Right lobe of liver (tissue), 6 donors: Measurements from ENCODE around the gene CTSA. TPM values are rescaled to one million over a fixed set of nuclear protein-coding genes. Genes with fewer than 3 reads are reported as not detected.

Source experiments
- ATAC-seq, 4 donors: fragments of 200-7000 bp; cut with Tn5 transposase; one replicate each; pipeline ENCODE4 v1.9.1; 2020; ENCODE audit warnings: mild to moderate bottlenecking in 4 of 4, moderate library complexity in 4 of 4
- DNase-seq, 3 donors: peaks; one replicate each; pipeline ENCODE4 v3.0.0-alpha.2; 2020
- H3K27ac ChIP-seq, 3 donors: fragments of 200-600 bp; one replicate each; pipeline ENCODE4 v1.8.0; 2022
- H3K27me3 ChIP-seq, 2 donors: fragments of 200-600 bp; one replicate each; pipeline ENCODE4 v1.8.0; 2022
- H3K36me3 ChIP-seq, 4 donors: fragments of 200-600 bp; sonication (generic) in 1 of 4; one replicate each; pipeline versions ENCODE4 v1.5.1 to v1.8.0; 2017 to 2022; ENCODE audit warnings: control low read depth in 1 of 4
- H3K4me1 ChIP-seq, 4 donors: fragments of 200-600 bp; sonication (generic) in 1 of 4; one replicate each; pipeline versions ENCODE4 v1.5.1 to v1.8.0; 2017 to 2022; ENCODE audit warnings: control low read depth in 1 of 4
- H3K4me3 ChIP-seq, 3 donors: fragments of 200-600 bp; one replicate each; pipeline ENCODE4 v1.8.0; 2022
- H3K9me3 ChIP-seq, 4 donors: fragments of 200-600 bp; sonication (generic) in 1 of 4; one replicate each; pipeline versions ENCODE4 v1.5.1 to v1.8.0; 2017 to 2022; ENCODE audit warnings: control low read depth in 1 of 4
- POLR2A ChIP-seq: fragments of 450-650 bp; IDR thresholded peaks from one replicate; pipeline ENCODE4 v1.6.1; 2017; ENCODE audit warnings: antibody characterized with exemption, mild to moderate bottlenecking
- WGBS: methylation state at CpG from one replicate; pipeline ENCODE4 v1.1.6; 2018; ENCODE audit warnings: low coverage, low lambda C conversion rate; ENCODE audit not compliant: insufficient coverage; ENCODE audit errors: missing lambda C conversion rate; 5-methylcytosine and 5-hydroxymethylcytosine counted together
- intact Hi-C, 2 donors: fragments of 100-400 bp; cut with DNase I; formaldehyde crosslinking; loops; one replicate each; pipeline versions ENCODE4 v1.11.2 to v1.14.1; 2022
- total RNA-seq, 6 experiments: library from RNA; depleted of rRNA in 2 of 6; stranded (reverse); fragments of >200 nt in 2 of 6; fragmentation: NEBNext Ultra II Directional in 3 of 6; extraction: Animal tissue kit (Norgen Biotek cat#: 25700) in 3 of 6; gene quantifications; one replicate each; pipeline versions ENCODE4 v1.1.0 to v1.2.4, GENCODE V29; 2016 to 2023
- TF ChIP-seq, protein P1 (sequence below), 4 donors: fragments of 200-600 bp in 3 of 4; fragments of 450-650 bp in 1 of 4; IDR thresholded peaks; one replicate each; pipeline versions ENCODE4 v1.5.1 to v1.8.0; 2016 to 2022; ENCODE audit warnings: antibody characterized with exemption in 4 of 4, mild to moderate bottlenecking in 2 of 4
- donor health status: DM: no; HTN: yes; CAD: no.
- donor health status: DM: no; HTN: no; CAD: no.
- donor health status: DM: no; HTN: no; CAD: no.
- donor health status: DM: no; HTN: yes; CAD: no.
- donor health status: DM: no; HTN: yes; CAD: no.

The CTSA gene
- total RNA-seq, 6 experiments from 2014 or later, result 54.4 to 194 (median 134) TPM

GRCh38 chr20:45857114-45857881 lies 33.8 kb upstream of the CTSA start, which contains the start of the genes ACOT8 and ZSWIM3:
ACOT8 (minus strand) TSS chr20:45857392; CDS start chr20:45857315, 77 bp downstream.
ZSWIM3 (plus strand) TSS chr20:45857614; CDS start chr20:45857826, 212 bp downstream.
- Histone ChIP-seq H3K4me3 (peak within 1 kb of the TSS; percentile 92 to 93 (median 93)), H3K4me1 (peaks cover 0 to 21% (median 8%) of the 10 kb centered on the region in 4 donors), H3K36me3 (no peaks in the 10 kb centered on the region), H3K27me3 (no peaks in the 10 kb centered on the region), H3K9me3 (no peaks in the 10 kb centered on the region), H3K27ac (peak within 1 kb of the TSS; percentile 64 to 86 (median 69))
- WGBS, result 0% methylated on average over 14 of the region's 36 CpGs
- TF ChIP-seq, protein P1, sequence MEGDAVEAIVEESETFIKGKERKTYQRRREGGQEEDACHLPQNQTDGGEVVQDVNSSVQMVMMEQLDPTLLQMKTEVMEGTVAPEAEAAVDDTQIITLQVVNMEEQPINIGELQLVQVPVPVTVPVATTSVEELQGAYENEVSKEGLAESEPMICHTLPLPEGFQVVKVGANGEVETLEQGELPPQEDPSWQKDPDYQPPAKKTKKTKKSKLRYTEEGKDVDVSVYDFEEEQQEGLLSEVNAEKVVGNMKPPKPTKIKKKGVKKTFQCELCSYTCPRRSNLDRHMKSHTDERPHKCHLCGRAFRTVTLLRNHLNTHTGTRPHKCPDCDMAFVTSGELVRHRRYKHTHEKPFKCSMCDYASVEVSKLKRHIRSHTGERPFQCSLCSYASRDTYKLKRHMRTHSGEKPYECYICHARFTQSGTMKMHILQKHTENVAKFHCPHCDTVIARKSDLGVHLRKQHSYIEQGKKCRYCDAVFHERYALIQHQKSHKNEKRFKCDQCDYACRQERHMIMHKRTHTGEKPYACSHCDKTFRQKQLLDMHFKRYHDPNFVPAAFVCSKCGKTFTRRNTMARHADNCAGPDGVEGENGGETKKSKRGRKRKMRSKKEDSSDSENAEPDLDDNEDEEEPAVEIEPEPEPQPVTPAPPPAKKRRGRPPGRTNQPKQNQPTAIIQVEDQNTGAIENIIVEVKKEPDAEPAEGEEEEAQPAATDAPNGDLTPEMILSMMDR (IDR thresholded peaks at IDR 0.05), result no peak
- TF ChIP-seq POLR2A, result peak; percentile 97
- DNase-seq (peak; percentile 86 to 99 (median 91)), ATAC-seq (peak; percentile 98 to 100 (median 99))
- intact Hi-C loops, result no loop called here

- DNase-seq (peak in 1 of 3 donors; percentile 55), ATAC-seq (peak in 3 of 4 donors; percentile 10 to 31 (median 23))
- intact Hi-C loops, result no loop called here
- Histone ChIP-seq H3K27me3 (no peaks in the 10 kb centered on the region), H3K4me3 (peak overlapping the region; percentile 92 to 93 (median 93)), H3K9me3 (no peaks in the 10 kb centered on the region), H3K4me1 (peaks cover 0 to 21% (median 8%) of the 10 kb centered on the region in 4 donors), H3K27ac (peak overlapping the region; percentile 64 to 86 (median 69)), H3K36me3 (no peaks in the 10 kb centered on the region)
- TF ChIP-seq POLR2A, result no peak
- TF ChIP-seq, protein P1 (IDR thresholded peaks at IDR 0.05), result no peak
- WGBS, result 17% methylated on average over 1 of the region's 13 CpGs
These were observed 33.3 kb upstream of the CTSA start for GRCh38 chr20:45857882-45858216.

GRCh38 chr20:45859916-45860315 lies 31.2 kb upstream of the CTSA start:
- Histone ChIP-seq H3K36me3 (no peaks in the 10 kb centered on the region), H3K4me3 (no peak overlapping the region), H3K4me1 (peaks cover 0 to 21% (median 8%) of the 10 kb centered on the region in 4 donors), H3K27me3 (no peaks in the 10 kb centered on the region), H3K27ac (no peak overlapping the region), H3K9me3 (no peaks in the 10 kb centered on the region)
- DNase-seq (no peak), ATAC-seq (no peak)
- no peak for TF ChIP-seq POLR2A
- TF ChIP-seq, protein P1 (IDR thresholded peaks at IDR 0.05), result no peak
- intact Hi-C loops, result no loop called here
- 96% methylated on average over 4 of the region's 5 CpGs for WGBS

- no peak for TF ChIP-seq POLR2A
- TF ChIP-seq, protein P1 (IDR thresholded peaks at IDR 0.05), result no peak
These were observed 30.4 kb upstream of the CTSA start for GRCh38 chr20:45860560-45861220.

More at GRCh38 chr20:45860560-45861220, 30.4 kb upstream of the CTSA start:
- no peak overlapping the region for H3K27ac ChIP-seq
- no peak for ATAC-seq
- H3K9me3 ChIP-seq, result no peaks in the 10 kb centered on the region
- no peaks in the 10 kb centered on the region for H3K36me3 ChIP-seq
- 67% methylated on average over 6 of the region's 7 CpGs for WGBS
- peaks cover 0 to 17% (median 5%) of the 10 kb centered on the region in 4 donors for H3K4me1 ChIP-seq
- no peak overlapping the region for H3K4me3 ChIP-seq
- intact Hi-C loops, result no loop called here
- no peak for DNase-seq
- H3K27me3 ChIP-seq, result no peaks in the 10 kb centered on the region
